Ramos (cell line): ENCODE measurements around the gene SLC39A7.

Experiments used
- in situ Hi-C: fragments of 300-500 bp; cut with MboI; formaldehyde crosslinking; loops from one replicate; pipeline ENCODE4 v1.14.3; 2022; ENCODE audit warnings: low sequenced_read_pairs; ENCODE audit not compliant: unreplicated experiment

Gene SLC39A7

DNA sequence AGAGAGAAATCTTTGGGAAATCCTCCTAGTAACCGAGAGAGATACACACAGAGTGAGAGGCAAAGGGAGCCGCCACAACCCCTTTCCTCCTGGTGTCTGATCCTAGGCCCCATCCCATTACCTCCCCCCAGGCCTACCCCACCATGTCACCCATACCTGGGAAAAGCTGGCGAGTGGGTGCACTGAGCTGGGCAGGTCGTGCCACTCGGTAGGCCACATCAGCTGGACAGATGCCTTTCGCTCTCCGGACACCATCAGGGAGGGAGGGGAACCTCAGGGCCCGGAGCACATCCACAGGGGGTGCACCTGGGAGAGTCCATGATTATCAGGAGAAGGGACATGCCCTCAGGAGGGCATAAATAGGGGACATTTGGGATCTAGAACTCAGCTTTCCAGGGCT lies 11.5 kb upstream of the SLC39A7 start:
- in situ Hi-C loops = no loop called here

DNA sequence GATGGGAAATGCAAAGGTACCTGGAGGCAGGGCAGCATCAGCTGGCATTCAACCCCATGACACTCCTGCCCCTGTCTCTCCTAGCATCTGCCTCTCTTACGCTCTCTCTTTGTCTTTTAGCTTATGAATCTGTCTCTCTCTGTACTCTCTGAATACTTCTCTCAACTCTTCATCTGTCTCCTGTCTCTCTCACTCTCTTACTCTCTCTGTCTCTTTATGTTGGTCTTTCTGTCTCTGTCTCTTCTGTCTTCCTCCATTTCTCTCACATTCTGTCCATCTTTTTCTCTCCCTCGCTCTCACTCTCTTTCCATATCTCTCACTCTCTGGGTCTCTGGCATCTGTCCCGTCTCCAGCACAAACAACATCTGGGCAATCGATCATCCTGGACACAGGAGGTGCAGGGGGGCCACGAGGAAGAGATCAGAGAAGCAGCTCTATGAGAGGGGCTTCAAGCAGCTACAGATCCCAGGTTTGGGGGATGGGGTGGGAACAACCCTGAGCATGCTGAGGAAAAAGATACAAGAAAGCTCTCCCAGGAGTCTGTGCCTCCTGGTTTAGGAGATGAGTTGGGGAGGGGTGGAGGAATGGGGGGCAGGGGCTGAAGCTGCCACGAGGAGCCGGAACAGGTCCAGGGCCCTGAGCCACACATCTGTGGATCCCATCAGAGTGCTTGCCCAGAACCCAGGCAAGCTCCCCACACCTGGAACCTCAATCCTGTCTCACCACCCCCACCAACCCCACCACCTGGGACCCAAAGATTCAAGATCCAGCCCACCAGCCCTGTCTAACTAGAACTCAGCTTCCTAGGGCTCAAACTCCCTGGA lies 10.8 kb upstream of the SLC39A7 start:
- in situ Hi-C loops = no loop called here

DNA sequence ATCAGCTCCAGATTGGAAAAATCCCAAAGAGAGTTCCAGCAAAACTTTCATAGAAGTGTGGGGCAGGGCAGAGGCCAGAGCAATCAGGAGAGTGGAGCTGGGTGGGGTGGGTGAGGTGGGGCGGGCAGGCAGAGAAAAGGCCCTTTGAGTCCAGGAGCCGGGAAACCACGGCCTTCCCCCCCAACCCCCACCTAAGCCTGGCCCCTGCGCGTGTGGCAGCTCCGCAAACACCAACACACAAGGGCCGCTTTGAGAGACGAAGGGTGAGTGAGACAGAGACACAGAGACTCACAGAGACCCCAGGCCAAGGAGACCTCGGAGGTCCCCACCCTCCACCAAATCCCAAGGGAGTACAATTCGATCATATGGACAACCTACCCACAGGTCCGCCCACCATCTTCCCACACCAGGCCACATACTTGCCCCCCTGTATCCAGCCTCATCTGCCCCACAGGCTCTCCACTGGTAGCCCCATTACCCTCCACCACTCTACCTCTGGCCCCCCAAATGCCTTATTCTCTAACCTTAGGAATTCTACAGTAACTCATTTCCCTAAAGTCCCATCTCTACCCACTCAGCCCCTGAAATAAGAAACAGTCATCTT lies 10.1 kb upstream of the SLC39A7 start:
- in situ Hi-C loops = no loop called here

DNA sequence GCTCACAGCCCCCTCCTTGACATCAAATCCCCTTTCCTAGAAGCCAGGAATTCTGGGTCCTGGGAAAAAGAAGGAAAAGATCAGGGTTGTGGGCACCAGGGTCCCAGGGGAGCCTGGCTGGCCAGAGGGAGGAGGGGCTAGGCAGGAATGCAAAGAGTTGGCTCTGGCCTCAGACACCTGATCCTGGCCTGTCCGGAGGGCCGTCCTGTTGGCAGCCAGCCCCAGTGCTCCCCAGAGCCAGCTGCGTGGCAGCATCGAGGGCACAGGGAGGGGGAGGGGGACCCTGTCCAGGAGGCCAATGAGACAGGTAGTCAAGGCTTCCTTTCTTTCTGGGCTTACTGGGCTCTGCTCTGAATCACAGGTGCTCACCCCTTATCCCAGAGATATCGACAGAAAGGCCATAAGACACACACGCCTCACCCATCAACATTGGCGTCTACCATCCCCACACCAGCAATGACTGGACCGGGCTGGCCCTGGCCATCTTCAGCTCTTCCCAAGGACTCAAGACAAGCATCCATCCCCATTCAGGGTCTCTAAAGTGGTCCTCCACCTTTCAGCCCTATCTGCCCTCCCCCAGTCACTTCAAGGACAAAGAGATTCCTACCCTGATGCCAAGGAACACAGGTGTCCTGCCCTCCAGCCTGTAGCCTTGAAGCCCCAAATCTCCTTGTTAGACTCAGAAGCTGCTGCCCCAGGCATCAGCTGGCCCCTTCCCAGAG lies 9.1 kb upstream of the SLC39A7 start:
- in situ Hi-C loops = no loop called here

DNA sequence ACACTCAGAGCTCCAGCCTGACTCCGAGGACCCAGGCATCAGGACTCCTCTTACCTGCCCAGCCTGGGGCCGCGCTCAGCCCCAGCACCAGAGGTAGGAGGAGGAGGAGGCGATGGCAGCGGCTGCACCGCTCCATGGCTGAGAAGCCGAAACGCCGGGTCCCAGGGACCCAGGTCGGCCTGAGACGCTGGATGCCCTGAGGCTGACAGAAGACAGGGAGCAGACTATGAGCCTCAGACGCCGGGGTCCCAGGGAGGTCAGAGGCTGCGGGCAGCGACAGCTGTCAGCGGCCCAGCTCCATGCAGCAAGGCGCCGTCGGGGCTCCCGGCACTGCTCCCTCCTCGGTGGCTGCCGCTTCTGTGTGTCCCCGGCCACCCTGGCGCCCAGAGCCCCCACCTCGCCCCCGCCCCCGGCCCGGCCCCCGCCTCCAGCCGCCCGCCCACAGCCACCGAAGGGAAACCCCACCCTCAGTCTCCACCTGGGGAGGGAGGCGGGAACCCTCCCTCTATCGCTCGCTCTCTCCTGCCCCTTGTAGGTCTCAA lies 8.5 kb upstream of the SLC39A7 start, which contains the start of gene COL11A2:
COL11A2 (minus strand) TSS at position 363 of the 542 bp plus-strand sequence; CDS start at position 136, 227 bp downstream.
- in situ Hi-C loops = no loop called here

DNA sequence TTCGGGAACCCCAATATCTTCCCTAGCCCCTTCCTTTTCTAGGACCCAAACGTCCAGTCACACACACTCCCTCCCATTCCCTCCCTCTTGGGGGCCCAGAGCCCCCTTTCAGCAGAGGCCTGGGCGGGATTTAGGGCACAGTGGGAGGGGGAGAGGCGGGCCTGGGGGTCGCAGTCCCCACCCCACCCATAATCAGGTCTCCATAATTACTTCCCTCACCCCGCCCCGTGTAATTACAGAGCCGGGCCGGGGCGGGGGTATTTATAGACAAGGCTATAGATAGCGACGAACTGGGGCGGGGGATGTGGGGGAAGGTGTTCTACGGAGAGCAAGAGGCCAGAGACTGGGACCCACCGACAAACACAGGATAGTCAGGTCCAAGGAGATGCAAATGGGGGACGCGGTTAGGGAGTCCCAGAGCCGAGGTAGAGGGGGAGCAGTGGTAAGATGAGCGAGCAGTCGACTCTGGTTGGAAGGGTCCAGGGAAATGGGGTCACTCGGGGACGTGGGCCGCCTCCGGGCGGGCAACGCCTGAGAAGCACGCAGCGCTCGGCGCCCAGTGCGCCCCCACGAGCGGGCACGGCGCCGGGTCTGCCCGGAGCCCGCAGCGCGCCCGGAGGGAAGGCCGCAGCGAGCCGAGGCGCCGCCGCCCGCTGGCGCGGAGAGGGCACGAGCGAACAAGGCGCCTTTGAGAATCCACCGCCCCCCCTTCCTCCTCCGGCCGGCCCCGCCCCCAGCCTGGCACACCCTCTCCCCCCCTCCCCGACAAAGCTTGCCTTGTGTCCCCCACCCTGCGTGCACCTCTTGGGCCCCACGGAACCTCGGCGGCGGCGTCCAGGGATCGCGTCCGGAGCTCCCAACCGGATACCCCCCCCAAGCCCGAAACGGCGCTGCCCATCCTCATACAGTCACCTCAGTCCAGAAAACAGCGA lies 7.7 kb upstream of the SLC39A7 start:
- in situ Hi-C loops = no loop called here

DNA sequence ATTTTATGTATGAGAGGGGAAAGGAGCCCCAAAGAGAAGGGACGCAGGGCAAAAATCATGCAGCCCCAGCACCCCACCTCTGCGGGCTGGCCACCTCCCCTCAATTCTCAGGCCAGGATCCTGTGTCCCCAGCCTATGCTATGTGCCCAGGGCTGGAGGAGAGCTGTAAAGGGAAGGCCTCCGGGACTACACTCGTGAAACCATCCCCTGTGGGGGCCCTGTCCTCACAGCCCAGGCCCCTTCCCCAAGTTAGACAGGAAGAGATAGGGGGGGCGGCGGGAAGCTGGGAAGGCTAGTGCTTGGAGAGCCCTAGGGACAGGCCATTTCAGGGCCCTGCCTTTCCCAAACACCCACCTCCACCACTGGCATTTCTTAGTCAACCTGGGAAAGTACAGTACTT lies 7.0 kb upstream of the SLC39A7 start:
- in situ Hi-C loops = no loop called here

DNA sequence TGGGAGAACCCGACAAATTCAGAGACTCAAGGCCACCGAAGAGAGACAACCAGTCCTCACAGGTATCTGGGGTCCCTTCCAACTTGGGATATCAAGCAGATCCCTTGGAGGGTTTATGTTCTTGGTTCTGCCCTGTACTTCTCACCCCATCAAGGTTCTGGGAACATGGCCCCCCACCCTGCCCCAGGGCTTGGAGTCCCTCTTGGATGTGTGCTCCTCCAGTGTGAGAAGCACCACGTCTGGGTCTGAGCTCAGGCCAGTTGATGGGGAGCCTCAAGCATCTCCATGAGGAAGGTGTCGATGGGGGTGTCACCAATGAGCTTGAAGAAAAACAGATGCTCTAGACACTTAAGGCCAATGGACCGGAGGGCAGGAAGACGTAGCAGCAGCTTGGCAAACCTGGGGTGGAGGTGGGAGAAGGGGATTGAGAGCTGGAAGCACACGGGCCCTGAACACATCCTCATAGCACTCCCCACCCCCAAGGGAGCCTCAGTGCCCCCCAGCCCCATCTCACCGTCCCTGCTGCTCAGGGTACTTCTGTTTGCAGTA lies 6.2 kb upstream of the SLC39A7 start:
- in situ Hi-C loops = no loop called here

DNA sequence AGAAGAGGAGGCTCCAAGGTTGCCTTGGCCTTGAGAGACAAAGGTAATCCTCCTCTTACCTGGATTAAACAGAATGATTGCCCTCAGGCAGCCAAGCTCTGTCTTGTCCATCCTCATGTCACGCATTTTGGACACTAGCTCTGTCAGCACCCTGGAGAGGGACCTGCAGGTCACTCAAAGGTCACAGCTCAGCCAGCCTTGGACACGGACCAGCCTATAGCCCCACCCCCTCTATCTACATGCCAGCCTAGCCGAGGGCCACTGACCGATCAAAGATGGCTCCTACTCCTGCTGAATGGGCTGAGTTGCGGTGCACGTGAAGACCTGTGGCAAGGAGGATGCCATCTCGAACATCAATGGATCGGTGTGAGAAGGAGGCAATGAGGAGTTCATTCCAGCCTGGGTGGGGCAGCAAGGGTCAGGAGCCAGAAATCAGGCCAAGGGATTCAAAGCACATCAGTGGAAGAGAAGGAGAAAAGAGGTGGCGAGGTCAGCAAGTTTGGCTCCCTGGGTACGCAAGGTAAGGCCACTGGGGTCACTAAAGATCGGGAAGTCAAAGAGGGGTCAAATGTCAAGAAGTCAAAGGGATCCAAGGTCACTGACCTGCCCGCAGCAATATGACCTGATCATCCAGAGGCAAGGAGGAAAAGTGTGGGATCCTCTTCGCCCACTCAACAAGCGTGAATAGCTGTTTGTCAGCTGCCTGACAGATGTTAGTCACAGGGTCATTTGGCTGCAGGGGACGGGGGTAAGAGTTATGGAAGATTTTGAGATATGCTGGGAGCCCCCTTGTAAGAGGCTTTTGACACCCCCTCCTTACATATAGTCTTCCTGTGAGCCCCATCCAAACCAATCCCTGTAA lies 5.1 kb upstream of the SLC39A7 start:
- in situ Hi-C loops = no loop called here

DNA sequence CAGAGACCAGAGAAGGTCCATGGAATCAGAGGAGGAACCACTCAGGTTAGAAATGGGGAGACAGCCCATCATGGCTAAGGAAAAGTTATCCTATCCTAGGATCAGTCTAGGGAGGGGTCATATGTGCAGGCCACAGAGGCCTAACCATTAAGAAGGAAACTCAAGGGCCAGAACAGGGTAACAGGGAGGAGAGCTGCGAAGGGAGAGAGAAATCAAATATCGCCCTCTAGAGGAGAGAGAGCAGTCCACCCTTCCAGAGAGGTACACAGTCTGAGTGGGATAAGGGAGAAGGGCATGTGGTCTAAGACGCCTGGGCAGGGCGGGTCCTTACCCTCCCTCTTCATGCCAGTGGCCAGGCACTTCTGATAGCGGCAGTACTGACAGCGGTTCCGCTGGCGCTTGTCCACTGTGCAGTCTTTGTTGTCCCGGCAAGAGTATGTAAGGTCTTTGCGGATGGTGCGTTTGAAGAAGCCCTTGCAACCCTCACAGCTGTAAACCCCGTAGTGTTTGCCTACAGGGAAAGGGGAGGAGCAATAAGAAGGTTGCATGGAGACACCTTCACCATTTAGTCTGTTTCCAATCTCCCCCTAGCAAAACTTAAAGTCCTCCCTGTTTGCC lies 3.1 kb upstream of the SLC39A7 start:
- in situ Hi-C loops = no loop called here

DNA sequence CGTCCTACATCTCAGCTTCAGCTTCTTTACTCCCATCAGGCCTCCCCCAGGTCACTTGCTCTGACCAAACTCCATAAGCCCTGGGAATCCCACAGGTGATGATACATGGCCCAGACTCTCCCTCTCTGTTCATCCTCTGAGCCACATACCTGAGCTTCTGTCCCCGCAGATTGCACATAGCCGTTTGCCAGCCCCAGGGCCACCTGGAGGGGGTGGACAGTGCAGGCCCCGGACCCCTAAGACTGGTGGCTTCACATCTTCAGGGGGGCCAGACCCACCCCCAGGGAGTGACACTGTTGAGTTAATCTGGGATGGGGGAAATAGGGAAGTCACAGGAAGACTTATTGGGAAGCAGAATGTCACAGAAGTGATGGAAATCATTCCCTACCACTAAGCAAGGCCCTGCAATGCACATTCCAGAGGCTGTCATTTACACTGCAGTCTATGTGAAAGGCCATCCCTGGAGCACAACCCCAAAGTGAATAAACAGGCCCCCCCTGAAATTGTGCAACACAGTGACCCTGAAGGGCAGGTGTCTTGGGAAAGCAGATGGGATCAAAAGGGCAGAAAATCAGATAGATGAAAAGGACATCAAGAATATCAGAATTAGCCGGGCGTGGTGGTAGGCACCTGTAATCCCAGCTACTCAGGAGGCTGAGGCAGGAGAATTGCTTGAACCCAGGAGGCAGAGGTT lies 2.4 kb upstream of the SLC39A7 start:
- in situ Hi-C loops = no loop called here

DNA sequence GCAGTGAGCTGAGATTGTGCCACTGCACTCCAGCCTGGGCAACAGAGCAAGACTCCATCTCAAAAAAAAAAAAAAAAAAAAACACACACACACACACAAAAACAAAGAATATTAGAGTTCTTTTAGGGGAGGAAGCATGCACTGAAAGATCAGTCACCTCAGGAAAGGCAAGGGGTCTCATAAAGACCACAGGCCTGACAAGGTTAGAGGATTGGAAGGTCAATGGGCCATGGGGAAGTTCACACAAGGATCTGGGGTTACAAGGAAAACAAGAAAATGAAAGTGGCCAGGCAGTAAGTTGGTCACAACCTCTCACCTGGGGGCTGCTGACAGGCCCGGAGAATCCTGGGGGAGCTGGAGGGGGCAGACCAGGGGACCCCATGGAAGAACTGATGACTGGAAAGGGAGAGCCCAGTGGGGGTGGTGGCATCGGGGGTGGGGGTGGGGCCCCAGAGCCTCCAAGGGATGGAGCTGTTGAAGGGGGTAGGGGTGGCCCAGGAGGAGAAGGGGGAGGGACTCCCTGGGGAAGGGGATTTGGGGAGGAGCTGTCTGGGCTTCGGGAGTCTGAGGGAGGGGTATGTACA lies 1.7 kb upstream of the SLC39A7 start:
- in situ Hi-C loops = no loop called here

DNA sequence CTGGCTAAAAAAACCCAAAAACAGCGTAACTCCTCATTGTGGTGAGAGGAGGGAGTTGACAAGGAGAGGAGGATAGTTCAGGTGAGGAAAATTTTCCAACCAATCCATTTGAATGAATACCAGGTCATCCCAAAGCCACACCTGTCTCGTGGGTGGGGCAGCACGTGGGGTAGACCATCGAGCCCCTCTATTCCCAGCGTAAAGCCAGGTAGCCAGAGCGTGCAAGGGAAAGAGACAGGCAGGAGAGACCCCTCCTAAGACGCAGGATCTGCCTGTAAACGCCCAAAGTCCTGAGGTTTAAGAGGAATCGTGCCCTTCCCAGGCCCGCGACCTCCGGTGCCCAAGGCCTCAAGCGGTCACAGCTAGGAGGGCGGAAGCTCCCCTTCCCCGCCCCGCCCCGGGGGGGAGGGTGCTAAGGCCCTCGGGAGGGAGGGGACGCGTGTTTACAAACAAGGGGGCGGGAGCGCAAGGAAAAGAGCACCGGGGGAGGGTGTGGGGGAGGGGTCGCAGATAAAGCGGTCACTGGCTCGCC lies 914 bp upstream of the SLC39A7 start:
- in situ Hi-C loops = no loop called here

DNA sequence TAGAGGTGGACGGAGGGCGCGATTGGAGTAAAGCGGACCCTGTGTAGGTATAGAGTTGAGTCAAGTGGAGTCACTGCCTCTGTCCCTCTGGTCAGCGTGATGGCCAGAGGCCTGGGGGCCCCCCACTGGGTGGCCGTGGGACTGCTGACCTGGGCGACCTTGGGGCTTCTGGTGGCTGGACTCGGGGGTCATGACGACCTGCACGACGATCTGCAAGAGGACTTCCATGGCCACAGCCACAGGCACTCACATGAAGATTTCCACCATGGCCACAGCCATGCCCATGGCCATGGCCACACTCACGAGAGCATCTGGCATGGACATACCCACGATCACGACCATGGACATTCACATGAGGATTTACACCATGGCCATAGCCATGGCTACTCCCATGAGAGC lies 479 bp downstream of the SLC39A7 start:
- in situ Hi-C loops = no loop called here

DNA sequence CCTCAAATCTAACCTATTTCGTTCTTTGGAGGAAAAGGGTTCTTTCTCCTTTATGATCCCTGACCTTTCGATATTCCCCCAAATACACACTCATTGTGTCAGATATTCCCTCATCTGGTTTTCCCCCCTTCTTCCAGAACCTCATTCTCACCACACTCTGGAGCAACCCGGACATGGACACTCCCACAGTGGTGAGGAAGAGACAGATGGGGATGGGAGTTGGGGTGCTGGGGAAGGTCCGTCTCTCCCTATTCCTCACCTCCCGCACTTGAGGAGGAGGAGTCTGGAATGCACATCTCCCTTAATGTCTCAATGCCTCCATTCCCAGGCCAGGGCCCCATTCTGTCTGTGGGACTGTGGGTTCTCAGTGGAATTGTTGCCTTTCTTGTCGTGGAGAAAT lies 1.3 kb downstream of the SLC39A7 start:
- in situ Hi-C loops = no loop called here

DNA sequence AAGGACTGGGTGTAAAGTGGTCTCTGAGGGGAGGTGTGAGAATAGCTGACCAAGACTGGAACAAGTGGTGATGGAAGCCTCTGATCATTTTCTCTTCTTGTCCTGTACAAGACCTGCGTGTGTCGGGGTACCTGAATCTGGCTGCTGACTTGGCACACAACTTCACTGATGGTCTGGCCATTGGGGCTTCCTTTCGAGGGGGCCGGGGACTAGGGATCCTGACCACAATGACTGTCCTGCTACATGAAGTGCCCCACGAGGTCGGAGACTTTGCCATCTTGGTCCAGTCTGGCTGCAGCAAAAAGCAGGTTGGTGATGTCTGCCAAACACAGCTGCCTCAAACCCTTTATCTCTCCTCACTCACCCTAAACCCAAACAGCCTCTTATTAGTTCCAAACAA lies 2.1 kb downstream of the SLC39A7 start:
- in situ Hi-C loops = no loop called here
